Measurements from ENCODE around the gene CDON.

The CDON gene

DNA sequence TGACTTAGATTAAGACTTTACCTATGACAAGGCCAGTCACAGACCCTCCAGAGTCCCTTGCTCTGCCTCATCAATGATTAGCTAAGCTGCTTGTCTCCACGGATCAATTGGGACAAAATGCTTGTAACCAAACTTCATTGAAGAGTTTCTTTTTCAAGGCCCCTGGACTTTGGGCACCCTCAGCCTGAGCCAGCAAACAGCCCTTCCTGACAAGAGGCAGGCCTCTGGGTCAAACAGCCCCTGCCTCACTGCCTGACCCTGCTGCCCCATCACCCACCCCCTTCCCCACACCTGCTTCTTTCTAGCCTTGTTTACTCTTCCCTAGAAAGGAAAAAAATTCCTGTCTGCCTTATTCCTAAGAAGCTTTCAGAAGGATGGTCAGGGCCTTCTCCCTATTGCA, 26.3 kb upstream of the CDON start:
- DNase-seq, result no peak
- intact Hi-C loops (cut with DNase I), result no loop called here

DNA sequence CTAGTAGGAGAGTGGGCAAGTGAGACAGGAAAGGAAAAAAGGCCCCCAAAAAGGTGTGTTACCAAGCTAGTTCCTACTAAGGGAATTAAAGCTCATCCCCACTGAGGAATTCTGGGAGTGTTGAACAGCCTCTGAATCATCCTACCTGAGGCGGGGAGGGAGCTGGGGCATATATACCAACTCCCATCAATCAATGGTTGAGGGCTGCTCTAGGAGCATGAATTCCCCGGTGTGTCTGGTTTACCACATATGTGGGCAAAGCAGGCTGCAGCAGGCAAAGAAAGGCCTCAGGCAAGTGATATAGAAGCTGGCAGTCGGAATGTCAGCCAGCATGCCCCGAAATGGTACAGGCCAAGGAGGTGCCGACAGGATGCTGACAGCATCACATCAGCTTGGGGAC, 23.6 kb upstream of the CDON start:
- intact Hi-C loops (cut with DNase I), result no loop called here
- no peak for DNase-seq

DNA sequence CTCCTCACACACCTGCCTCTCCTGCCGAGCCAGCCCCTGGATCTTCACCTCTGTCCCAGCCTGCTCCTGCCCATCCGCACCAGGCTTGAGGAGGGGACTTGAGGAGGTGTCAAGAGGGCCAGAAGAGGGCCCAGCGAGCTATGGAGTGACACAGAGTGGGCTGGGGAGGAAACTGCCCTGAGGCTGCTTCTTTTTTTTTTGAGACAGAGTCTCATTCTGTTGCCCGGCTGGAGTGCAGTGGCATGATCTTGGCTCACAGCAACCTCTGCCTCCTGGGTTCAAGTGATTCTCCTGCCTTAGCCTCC, 21.9 kb upstream of the CDON start:
- DNase-seq, result no peak
- intact Hi-C loops (cut with DNase I), result no loop called here

DNA sequence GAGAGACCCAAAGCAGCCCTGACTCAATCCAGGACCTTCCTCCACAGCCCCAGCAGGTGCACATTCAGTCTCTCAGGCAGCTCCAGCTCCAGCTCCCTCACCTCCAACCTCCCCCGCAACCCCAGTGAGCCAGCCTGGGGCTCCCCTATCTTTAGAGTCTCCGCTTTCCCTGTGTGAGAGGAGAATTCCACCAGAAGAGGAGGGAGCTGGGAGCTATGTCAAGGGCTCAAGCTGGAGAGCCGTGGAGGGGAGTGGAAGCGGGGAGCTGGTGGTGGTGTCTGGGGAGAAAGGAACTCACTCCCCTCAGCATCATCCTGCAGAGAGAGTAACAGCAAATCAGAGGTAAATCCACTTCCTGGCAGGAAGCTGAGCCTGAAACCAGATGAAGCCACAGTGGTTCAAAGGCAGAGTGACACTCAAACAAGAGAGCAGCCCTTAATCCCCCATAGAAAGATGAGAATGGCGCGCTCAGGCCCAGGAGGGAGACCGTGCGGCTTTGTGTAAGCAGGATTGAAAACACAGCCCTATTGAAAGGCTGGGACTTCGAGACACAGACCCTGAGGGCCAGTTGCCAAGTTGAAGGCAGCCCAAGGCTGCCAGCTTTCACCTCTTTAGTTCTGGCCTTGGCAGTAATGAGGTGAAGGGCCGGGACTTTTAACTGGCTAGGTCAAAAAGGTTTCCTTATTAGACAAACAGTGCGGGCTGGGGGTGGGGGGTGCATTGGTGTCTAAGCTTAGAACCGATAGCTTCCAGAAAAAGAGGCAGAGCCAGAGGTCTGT, 21.4 kb upstream of the CDON start:
- peak in 25 of 42 donors; percentile 14 to 65 (median 48) for DNase-seq
- intact Hi-C loops (cut with DNase I), result no loop called here

DNA sequence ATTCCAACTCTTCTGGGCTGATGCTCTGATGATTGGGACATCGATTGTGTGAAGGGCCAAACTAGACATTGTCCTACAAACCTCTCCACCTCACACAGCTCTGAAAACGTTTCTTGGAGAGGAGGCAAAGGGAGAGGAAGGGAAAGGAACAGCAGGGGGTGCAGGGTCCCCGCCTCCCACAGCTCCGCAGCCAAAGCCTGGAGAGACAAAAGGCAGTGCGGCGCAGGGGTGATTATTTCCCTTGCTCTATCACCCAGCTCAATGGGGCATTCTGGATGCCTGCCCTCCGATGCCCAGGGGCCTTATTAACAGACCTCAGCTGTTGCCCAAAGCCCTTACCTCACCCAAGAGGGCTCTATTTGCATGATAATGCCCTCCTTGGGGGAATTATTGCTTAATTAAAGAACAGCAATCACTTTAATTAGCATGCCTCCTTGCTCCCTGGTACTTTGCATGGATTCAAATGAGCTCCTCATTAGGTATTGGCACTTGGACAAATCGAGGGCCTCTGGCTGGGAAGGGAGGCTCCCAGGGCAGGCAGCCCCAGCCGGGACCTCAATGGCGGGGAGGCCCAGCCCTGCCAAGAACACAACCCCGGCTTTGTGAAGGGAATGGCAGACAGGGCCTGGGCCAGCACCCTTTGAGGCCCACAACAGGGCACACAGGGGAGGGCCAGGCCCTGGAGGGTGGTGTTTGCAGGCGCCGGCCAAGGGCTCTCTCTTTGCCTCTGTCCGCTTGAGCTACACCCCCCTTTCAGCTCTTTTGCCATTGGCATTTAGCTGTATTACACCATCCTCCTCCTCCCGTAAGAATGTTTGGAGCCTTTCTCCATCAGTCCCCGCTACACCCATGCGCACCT, 19.8 kb upstream of the CDON start:
- peak in 40 of 42 donors; percentile 24 to 85 (median 58) for DNase-seq
- intact Hi-C loops (cut with DNase I), result no loop called here

DNA sequence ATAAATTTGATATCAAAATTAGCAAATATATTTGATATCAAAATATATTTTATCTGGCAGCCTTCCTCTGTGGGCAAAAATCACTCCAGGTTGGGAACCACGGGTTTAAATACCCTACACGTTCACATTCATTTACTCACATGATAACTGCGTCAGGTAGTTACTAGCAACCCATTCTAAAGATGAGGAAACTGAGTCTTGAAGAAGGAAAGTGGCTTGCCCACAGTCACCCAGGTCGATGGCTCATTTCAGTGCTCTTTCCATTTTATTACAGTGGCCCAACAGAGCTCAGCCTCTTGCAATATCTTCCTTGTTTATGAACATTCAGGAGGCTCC, 19.2 kb upstream of the CDON start:
- DNase-seq, result no peak
- intact Hi-C loops (cut with DNase I), result no loop called here

DNA sequence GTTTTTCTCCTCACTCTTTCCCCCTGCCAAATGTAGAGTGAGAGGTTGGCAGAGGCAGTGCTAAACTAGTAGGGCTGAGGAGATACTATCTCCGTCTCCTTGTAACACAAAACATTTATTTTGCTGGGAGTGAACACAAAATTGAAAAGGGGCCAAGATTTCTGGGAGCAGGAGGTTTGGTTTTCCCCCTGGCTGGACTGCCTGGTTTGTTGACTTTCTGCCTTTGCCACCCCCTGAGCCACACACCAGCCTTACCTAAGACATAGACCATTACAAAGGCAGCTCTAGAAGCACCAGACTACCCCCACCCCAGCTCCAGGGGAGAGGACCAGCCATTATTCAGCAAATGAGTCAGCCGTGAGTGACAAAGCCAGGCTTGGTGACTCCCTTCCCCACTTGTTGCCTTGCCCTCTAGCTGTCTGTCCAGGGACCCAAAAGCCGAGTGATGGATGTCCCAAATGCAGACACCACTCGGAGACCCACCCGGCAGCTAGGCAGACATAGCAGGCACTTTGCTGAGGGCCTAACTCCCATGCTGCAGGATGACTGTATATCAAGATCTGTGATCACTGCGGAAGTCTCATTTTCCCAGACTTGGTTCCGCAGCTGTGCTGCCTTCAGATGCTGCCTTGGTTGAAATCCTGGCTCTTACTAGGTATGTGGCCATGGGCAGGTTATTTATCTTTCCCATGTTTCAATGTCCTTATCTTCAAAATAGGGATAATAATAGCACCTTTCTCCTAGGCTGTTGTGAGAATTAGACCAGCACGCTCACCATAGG, 17.7 kb upstream of the CDON start:
- peak in 3 of 42 donors; percentile 12 to 52 (median 14) for DNase-seq
- intact Hi-C loops (cut with DNase I), result no loop called here

DNA sequence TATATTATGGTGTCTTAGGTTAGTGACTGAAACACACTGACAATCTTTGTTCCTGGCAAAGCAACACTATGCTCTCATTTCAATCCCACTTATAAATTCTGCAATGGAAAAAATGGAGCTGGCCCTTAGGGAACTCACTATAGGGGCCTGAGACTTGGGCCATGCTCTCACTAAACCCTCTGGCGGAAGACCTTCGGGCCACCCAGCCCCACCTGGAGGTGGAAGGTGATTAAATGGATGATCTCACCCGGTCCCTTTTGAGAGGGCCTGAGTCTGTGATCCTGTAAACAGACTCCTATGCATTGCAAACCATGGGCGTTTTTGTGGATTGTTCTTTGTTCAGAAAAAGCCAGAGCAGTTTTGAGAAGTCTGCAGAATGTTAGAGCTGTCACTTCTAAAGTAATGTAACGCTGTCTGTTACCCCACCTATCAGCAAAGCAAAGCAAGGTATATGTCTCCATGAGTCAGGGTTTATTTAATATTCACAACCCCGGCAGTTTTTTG, 17.0 kb upstream of the CDON start:
- intact Hi-C loops (cut with DNase I), result loop anchor here (10.0 kb wide), 1 partner anchor 165 kb away; no protein-coding TSS in a partner anchor
- DNase-seq, result no peak

DNA sequence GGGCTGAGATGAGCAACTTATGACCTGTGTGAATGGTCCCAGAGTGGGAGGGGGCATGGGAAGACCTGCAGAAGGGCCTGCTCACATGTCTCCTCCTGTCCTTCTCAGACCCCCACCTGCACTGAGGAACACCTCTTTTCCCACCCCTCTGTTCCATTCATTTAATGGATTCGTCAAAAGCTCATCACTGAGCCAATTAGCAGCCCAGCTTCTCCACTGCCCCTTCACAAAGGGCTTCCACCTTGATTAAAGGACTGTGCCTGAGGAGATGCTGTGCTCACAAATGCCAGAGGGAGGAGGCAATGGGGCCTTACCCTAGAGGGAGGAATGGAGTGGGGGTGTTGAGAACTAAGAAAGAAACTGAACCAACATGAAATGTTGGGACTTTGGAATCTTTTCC, 14.0 kb upstream of the CDON start:
- no peak for DNase-seq
- intact Hi-C loops (cut with DNase I), result loop anchor here (10.0 kb wide), 1 partner anchor 162 kb away; no protein-coding TSS in a partner anchor

DNA sequence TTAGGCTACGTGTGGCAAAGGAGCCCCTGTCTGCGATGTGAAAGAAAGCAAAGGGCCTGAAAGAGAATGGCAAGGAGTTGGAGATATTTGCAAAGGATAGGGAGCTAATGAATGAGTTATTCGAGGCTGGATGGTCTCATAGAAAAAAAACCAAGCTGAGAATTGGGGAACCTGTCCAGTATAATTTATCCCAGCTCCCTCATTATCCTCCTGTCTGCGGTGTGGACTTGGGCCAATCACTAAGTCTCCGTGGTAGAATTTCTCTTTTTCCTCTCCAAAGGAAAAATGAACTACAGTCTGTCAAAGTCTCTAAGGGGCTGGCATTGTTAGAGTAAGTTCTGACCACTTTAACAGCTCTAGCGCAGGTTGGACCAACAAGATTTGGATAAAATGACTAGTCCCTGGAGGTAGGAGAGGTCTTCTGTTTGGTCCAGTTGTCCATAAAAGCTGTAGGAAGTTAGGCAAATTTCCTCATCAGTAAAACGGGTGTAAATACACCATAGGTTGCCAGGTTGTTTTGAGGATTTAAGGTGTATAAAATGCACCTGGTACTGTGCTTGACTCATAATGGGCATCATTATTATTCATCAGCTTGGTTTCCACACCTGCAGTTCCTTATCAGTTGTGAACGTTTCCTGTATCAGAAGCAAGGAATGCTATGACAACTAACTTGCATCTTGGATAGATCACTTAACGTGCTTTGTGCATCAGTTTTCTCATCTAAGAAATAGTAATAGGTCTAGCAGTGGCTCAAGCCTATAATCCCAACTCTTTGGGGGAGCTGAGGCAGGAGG, 10.3 kb upstream of the CDON start:
- no peak for DNase-seq
- intact Hi-C loops (cut with DNase I), result loop anchor here (10.0 kb wide), 1 partner anchor 158 kb away; no protein-coding TSS in a partner anchor

DNA sequence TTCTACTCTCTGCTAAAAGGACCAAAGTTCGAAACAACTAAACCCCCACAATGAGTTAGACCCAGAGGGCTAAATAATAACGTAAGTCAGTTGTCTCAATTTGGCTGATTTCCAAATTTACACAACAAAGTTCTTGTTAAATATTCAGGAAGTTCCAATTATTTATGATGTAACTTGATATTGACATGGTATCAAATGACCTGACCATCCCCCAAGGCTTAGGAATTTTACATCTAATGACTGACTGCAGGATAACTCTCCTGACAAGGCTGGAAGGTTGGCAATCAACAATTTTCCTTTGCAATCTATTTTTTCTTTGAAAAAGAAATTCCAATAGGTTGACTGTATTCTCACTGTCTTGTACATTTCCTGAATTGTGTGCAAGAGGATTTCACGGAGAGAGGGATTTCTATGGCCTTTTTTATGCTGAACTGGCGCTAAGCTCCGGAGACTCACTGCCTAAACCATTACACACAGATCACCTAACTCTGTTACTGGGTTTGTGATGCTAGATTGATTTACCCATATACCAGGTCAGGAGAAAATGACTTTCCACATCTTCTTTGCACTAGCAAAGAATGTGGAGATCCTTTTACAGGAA, 9.6 kb upstream of the CDON start:
- no peak for DNase-seq
- intact Hi-C loops (cut with DNase I), result loop anchor here (10.0 kb wide), 1 partner anchor 157 kb away; no protein-coding TSS in a partner anchor

DNA sequence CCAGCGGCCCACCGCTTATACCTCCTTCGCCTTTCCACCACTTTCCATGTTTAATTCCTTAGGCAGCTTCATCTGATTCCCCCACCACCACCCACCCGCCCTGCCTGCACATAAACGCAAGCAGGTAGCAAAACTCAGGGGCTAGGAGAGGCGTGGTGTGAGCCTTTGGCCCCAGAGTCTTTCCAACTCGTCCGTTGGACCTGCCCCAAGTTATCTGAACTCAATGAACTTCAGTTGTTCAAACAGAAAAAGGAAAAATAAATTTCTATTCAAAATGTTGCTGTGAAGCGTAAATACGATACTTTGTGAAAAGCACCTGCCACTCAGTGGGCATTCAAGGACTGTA, 814 bp upstream of the CDON start:
- no peak for DNase-seq
- intact Hi-C loops (cut with DNase I), result loop anchor here (5.0 kb wide), 1 partner anchor 204 kb away; the partner anchor contains the start of genes FOXRED1 and SRPRA

DNA sequence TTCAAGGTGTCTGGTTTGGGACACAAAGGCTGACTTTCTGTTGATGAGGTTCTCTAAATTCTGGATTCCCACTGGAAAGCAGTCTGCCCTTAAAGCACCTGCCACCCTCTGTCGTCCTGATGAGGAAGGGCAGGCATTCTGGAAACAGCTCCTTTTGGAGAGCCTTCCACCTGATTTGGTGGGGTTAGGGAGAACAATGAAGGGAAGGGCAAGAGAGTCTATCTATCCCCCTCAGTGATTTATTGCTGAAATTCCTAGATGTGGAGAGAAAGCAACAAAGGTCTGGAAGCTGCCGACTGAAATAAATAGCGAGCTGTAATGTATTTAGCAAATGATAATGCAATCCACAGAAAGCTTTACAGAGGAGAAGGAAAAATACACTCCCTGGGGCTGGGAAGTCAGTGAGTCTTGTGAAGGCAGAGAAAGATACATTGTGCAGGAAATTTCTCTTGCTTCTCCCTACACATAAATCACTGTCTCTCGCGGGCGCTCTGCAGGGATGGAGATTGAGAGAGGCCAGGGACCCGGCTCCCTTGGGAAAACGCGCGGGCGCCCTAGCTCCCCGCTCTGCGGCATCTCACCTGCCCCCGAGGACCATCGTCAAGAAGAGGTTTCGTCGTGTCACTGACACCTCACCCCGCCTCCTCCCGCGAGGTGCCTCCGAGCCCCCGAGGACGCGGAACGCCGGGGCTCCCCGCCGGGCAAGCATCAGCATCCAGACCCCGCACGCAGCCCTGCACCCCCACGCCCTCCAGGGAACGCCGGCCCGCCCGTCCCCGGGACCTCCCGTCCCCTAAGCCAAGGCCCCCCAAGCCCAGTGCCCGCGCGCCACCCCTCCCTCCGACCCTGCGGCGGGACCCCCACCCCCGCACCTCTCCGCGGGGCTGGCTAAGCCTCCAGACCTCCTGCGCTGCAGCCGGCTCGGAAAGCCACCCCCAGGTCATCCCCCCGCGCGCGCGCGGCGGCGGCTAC, 673 bp downstream of the CDON start:
- intact Hi-C loops (cut with DNase I), result loop anchor here (5.0 kb wide), 1 partner anchor 205 kb away; the partner anchor contains the start of genes FOXRED1 and SRPRA
- DNase-seq, result peak in 40 of 42 donors; percentile 19 to 78 (median 45)

DNA sequence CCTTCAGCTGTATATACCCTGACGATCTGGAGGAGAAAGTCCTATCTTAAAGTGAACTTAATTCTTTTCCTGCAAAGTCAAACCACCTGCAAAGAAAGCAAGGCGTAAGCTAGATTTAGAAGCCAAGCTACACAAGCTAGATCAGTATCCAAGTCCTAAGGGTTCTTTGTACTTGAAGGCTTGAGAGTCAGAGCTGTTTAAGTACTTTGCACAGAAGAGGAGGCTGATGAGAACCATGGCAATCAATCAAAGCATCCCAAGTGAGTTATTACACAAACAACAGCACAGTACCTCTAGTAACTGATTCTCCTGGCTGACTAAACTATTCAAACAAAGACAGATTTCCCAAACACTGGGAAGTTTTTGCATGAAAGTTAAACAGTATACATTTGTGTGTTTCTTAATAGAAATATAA, 1.9 kb downstream of the CDON start:
- intact Hi-C loops (cut with DNase I), result loop anchor here (5.0 kb wide), 1 partner anchor 207 kb away; the partner anchor contains the start of genes FOXRED1 and SRPRA
- DNase-seq, result no peak

DNA sequence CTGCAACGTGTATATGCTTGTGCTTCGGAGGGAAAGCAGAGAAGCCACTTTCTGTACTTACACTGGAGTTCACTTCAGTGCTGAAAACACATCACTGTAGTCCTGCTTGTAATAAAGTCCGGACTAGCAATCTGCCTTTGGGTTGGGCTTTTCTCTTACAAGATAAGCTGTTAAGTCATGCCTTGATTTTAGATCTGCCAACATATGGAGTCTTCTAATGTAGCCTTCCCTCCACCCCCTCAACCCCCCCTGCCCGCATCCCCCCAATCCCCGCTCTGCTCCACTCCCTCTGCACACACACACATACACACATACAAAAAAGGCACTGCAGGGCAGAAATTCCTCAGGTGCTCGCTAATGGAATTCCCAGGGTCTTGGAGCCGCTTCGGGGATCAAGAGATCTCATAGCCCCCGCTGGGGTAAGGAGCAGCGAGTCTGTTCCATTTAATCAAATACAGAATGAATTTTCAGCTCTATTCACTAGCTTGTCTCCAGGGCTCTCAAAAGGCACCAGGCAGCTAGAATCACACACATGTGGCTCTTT, 3.4 kb downstream of the CDON start:
- no peak for DNase-seq
- intact Hi-C loops (cut with DNase I), result no loop called here

DNA sequence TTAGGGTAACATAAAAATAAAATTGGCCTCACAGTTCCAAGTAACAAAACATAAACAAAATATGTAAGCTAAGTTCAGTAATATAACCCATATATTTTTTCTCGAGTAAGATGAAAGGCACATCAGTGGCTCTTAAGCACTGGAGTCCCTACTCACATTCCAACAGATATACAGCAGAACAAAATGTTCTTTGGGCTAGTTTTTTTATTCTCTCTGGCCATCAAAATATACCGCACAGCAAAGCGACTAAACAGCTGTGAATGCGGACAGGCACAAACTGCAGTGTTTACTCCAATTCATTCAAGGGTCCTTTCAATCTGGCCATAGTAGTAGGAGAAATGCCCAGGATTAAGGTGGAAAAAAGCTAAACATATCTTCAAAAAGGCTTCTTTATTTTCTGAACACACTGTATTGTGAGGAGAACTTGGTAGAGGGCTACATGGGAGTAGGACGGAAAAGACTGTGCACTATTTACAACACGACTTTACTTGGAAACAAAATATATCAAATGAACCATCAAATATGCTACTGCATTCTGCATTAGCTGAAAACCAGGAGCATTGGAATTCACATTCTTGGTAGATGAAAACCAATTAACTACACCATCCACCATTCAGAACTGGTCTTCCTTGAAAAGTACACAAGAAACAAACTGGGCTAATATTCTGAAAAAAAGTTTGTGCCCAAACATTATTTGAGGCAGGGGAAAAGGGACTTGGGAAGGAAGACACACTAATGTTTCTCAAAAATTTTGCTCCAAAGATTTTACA, 4.4 kb downstream of the CDON start:
- no peak for DNase-seq
- intact Hi-C loops (cut with DNase I), result no loop called here
